OCI-LY3 (cell line): ENCODE measurements around the gene THAP12.

Experiments used
- EZH2phosphoT487 ChIP-seq: fragments of 200-600 bp; shearing (Covaris generic); IDR thresholded peaks from 2 replicates; pipeline ENCODE4 v1.6.1; 2018; ENCODE audit warnings: antibody characterized with exemption, mixed run types, low read depth
- TF ChIP-seq, protein P1 (sequence below): fragments of 200-600, 300-600 bp; sonication (generic); IDR thresholded peaks from 2 replicates; pipeline ENCODE4 v1.5.1; 2014; ENCODE audit warnings: antibody characterized with exemption, low read length, low read depth

DNA sequence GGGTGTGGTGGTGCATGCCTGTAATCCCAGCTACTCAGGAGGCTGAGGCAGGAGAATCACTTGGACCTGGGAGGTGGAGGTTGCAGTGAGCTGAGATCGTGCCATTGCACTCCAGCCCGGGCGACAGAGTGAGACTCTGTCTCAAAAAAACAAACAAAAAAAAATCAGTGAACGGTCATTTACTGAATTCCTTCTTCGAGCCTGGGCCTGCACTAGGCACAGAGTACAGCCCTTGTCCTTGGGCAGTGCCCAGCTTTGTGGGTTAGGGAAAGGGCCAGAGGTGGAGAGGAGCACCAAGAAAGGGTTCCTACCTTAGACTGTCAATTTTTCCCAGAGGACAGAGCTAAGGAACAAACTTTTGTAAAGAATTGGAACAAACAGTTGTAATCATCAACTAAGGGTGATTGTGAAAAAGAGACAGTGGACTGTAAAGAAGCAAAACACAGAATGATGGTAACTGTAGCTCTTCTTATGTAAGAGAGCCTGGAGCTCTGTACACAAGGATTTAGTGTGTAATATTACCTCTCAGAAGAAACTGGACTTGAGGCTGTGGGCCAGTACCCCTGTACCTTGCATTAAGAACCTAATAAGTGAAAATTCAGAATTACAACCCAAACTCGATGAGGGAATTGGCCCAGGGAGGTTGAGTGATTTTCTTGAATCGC, 11.0 kb upstream of the THAP12 start:
- TF ChIP-seq, protein P1, sequence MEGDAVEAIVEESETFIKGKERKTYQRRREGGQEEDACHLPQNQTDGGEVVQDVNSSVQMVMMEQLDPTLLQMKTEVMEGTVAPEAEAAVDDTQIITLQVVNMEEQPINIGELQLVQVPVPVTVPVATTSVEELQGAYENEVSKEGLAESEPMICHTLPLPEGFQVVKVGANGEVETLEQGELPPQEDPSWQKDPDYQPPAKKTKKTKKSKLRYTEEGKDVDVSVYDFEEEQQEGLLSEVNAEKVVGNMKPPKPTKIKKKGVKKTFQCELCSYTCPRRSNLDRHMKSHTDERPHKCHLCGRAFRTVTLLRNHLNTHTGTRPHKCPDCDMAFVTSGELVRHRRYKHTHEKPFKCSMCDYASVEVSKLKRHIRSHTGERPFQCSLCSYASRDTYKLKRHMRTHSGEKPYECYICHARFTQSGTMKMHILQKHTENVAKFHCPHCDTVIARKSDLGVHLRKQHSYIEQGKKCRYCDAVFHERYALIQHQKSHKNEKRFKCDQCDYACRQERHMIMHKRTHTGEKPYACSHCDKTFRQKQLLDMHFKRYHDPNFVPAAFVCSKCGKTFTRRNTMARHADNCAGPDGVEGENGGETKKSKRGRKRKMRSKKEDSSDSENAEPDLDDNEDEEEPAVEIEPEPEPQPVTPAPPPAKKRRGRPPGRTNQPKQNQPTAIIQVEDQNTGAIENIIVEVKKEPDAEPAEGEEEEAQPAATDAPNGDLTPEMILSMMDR: no peak
- no peak for TF ChIP-seq EZH2phosphoT487
